ENCODE data around the gene ANXA8. TPM values are rescaled to one million over a fixed set of nuclear protein-coding genes. Genes with fewer than 3 reads are reported as not detected.
"Not testable (repeated sequence)": the region's sequence is repeated elsewhere in the genome, so short reads cannot be mapped to it uniquely, and the experiment has no call there.

The ANXA8 gene
- total RNA-seq, 1 donor from 2014 or later = not detected

GRCh38 chr10:47461261-47461687 is 22.6 kb downstream of the ANXA8 start:
- H3K9me3 Mint-ChIP-seq (ENCODE audit: unreplicated experiment); H3K36me3 Mint-ChIP-seq (ENCODE audit: unreplicated experiment); H3K27me3 Mint-ChIP-seq (ENCODE audit: unreplicated experiment); H3K4me1 Mint-ChIP-seq (ENCODE audit: unreplicated experiment): not testable (repeated sequence)
- H3K27ac Mint-ChIP-seq (ENCODE audit: unreplicated experiment) = peak overlapping the region; percentile 76
- DNase-seq (ENCODE audit: extremely low spot score, unreplicated experiment) = peak; percentile 76
- TF ChIP-seq, protein P1, sequence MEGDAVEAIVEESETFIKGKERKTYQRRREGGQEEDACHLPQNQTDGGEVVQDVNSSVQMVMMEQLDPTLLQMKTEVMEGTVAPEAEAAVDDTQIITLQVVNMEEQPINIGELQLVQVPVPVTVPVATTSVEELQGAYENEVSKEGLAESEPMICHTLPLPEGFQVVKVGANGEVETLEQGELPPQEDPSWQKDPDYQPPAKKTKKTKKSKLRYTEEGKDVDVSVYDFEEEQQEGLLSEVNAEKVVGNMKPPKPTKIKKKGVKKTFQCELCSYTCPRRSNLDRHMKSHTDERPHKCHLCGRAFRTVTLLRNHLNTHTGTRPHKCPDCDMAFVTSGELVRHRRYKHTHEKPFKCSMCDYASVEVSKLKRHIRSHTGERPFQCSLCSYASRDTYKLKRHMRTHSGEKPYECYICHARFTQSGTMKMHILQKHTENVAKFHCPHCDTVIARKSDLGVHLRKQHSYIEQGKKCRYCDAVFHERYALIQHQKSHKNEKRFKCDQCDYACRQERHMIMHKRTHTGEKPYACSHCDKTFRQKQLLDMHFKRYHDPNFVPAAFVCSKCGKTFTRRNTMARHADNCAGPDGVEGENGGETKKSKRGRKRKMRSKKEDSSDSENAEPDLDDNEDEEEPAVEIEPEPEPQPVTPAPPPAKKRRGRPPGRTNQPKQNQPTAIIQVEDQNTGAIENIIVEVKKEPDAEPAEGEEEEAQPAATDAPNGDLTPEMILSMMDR (IDR thresholded peaks at IDR 0.05) = peak; percentile 56
- peak overlapping the region; percentile 54 for H3K4me3 Mint-ChIP-seq (ENCODE audit: unreplicated experiment)

DNA sequence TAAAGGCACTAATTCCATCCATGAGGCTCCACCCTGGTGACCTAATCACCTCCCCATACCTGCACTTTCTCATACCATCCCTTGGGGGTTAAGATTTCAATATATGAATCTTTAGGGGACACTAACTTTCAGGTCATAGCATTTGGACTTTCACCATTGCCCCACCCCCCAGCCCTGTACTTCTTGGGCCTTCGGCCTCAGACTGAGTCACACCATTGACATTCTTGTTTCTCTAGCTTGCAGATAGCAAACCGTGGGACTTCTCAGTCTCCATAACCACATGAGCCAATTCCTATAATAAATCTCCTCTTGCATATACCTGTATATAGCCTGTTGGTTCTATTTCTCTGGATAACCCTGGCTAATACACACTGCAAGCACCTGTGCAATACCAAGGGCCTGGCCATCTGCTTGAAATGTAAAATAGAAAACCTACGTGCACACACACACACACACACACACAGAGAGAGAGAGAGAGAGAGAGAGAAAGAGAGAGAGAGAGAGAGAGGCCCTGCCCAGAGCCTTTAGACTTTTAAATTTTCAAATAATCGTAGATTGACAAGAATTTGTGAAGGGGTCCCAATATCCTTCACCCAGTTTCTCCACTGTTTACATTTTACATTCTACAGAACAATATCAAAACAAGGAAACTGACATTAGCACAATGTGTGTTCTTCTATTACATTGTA is 25.3 kb downstream of the ANXA8 start:
- no peaks in the 10 kb centered on the region for H3K9me3 Mint-ChIP-seq (ENCODE audit: unreplicated experiment)
- TF ChIP-seq, protein P1 (IDR thresholded peaks at IDR 0.05) = no peak
- no peak overlapping the region for H3K27ac Mint-ChIP-seq (ENCODE audit: unreplicated experiment)
- no peaks in the 10 kb centered on the region for H3K36me3 Mint-ChIP-seq (ENCODE audit: unreplicated experiment)
- no peak overlapping the region for H3K4me3 Mint-ChIP-seq (ENCODE audit: unreplicated experiment)
- DNase-seq (ENCODE audit: extremely low spot score, unreplicated experiment) = no peak
- H3K27me3 Mint-ChIP-seq (ENCODE audit: unreplicated experiment) = peaks cover 7% of the 10 kb centered on the region
- H3K4me1 Mint-ChIP-seq (ENCODE audit: unreplicated experiment) = peaks cover 8% of the 10 kb centered on the region

GRCh38 chr10:47457826-47458225 is 26.1 kb downstream of the ANXA8 start:
- Mint-ChIP-seq H3K9me3 (ENCODE audit: unreplicated experiment) (no peaks in the 10 kb centered on the region), H3K4me1 (ENCODE audit: unreplicated experiment) (peaks cover 7% of the 10 kb centered on the region), H3K27me3 (ENCODE audit: unreplicated experiment) (peaks cover 7% of the 10 kb centered on the region), H3K36me3 (ENCODE audit: unreplicated experiment) (no peaks in the 10 kb centered on the region), H3K4me3 (ENCODE audit: unreplicated experiment) (no peak overlapping the region), H3K27ac (ENCODE audit: unreplicated experiment) (no peak overlapping the region)
- no peak for DNase-seq (ENCODE audit: extremely low spot score, unreplicated experiment)
- TF ChIP-seq, protein P1 (IDR thresholded peaks at IDR 0.05) = no peak

DNA sequence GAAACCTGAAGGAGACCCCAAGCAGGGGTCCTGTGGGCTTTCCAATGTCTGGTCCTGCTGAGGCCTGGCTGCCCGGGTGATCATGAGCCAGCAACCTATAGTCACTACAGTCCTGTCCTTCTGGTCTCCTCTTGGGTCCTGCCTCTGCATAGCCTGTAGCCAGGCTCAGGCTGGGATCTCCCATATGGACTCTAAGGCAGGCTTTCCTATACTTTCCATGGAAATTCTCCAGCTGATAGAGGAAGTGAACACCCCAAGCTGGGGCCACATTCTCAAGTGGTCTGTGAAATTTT is 26.4 kb downstream of the ANXA8 start:
- no peak for DNase-seq (ENCODE audit: extremely low spot score, unreplicated experiment)
- Mint-ChIP-seq H3K4me1 (ENCODE audit: unreplicated experiment) (peaks cover 7% of the 10 kb centered on the region), H3K27me3 (ENCODE audit: unreplicated experiment) (peaks cover 7% of the 10 kb centered on the region), H3K36me3 (ENCODE audit: unreplicated experiment) (no peaks in the 10 kb centered on the region), H3K27ac (ENCODE audit: unreplicated experiment) (no peak overlapping the region), H3K9me3 (ENCODE audit: unreplicated experiment) (no peaks in the 10 kb centered on the region), H3K4me3 (ENCODE audit: unreplicated experiment) (no peak overlapping the region)
- TF ChIP-seq, protein P1 (IDR thresholded peaks at IDR 0.05) = no peak

- Mint-ChIP-seq H3K9me3 (ENCODE audit: unreplicated experiment) (no peaks in the 10 kb centered on the region), H3K27me3 (ENCODE audit: unreplicated experiment) (peaks cover 7% of the 10 kb centered on the region), H3K4me3 (ENCODE audit: unreplicated experiment) (no peak overlapping the region), H3K4me1 (ENCODE audit: unreplicated experiment) (peaks cover 9% of the 10 kb centered on the region), H3K27ac (ENCODE audit: unreplicated experiment) (no peak overlapping the region), H3K36me3 (ENCODE audit: unreplicated experiment) (no peaks in the 10 kb centered on the region)
- TF ChIP-seq, protein P1 (IDR thresholded peaks at IDR 0.05) = no peak
- peak; percentile 65 for DNase-seq (ENCODE audit: extremely low spot score, unreplicated experiment)
Measured at GRCh38 chr10:47456794-47457527, 27.0 kb downstream of the ANXA8 start.
